Caco-2 (cell line): ENCODE data around the gene PHGDH. TPM values are rescaled to one million over a fixed set of nuclear protein-coding genes. Genes with fewer than 3 reads are reported as not detected.

Experiments
- BruUV-seq: library from RNA; stranded (reverse); fragments of 400-500 nt; replicated peaks from 2 replicates; lab custom pipeline; 2021; lab: Mats Ljungman, UMichigan
- CTCF ChIA-PET: fragments of 300-600 bp; sonication (Branson Sonifier 250); formaldehyde crosslinking; loops from one replicate; lab custom pipeline; 2022; ENCODE audit warnings: antibody characterized with exemption; lab: Charles Lee
- POLR2A ChIA-PET: fragments of 300-600 bp; sonication (Branson Sonifier 250); formaldehyde crosslinking; loops from one replicate; lab custom pipeline; 2022; ENCODE audit warnings: antibody characterized with exemption; lab: Charles Lee
- DNase-seq, 2 experiments: peaks; one replicate each; pipeline versions ENCODE4 v3.0.0 to v3.0.0-alpha.2; 2020 to 2022
- H3K27me3 ChIP-seq: replicated peaks from 2 replicates; pipeline ENCODE4 v1.6.0; 2011; ENCODE audit warnings: low read length; ENCODE audit not compliant: control insufficient read depth, insufficient read depth
- H3K36me3 ChIP-seq: 2 replicates; pipeline ENCODE4 v1.5.1; 2011; ENCODE audit warnings: low read length; ENCODE audit not compliant: control insufficient read depth, insufficient read depth
- H3K4me1 ChIP-seq: fragments of 250-450 bp; sonication (Bioruptor Pico); 2 replicates; pipeline ENCODE4 v1.5.1; 2020; ENCODE audit warnings: mild to moderate bottlenecking
- H3K4me3 ChIP-seq: 2 replicates; pipeline ENCODE4 v1.5.1; 2011; ENCODE audit warnings: low read depth, mild to moderate bottlenecking, control low read depth, low read length
- H3K9me3 ChIP-seq: fragments of 250-450 bp; sonication (Bioruptor Pico); 2 replicates; pipeline ENCODE4 v1.5.1; 2020; ENCODE audit warnings: mild to moderate bottlenecking, moderate library complexity
- H3K27ac Mint-ChIP-seq: one replicate; pipeline ENCODE4 v1.8.0; 2022; ENCODE audit warnings: mixed read lengths; ENCODE audit not compliant: unreplicated experiment
- H3K27me3 Mint-ChIP-seq: one replicate; pipeline ENCODE4 v1.8.0; 2022; ENCODE audit warnings: mixed read lengths; ENCODE audit not compliant: insufficient read depth, unreplicated experiment
- H3K36me3 Mint-ChIP-seq: one replicate; pipeline ENCODE4 v1.8.0; 2022; ENCODE audit warnings: mild to moderate bottlenecking, mixed read lengths; ENCODE audit not compliant: insufficient read depth, unreplicated experiment
- H3K4me1 Mint-ChIP-seq: one replicate; pipeline ENCODE4 v1.8.0; 2022; ENCODE audit warnings: low read depth, mixed read lengths; ENCODE audit not compliant: unreplicated experiment
- H3K4me3 Mint-ChIP-seq: one replicate; pipeline ENCODE4 v1.8.0; 2022; ENCODE audit warnings: mild to moderate bottlenecking, moderate library complexity, mixed read lengths; ENCODE audit not compliant: unreplicated experiment
- H3K9me3 Mint-ChIP-seq: one replicate; pipeline ENCODE4 v1.8.0; 2022; ENCODE audit warnings: mixed read lengths; ENCODE audit not compliant: unreplicated experiment
- CTCF ChIP-seq, 2 experiments: fragments of 200-600 bp in 1 of 2; IDR thresholded peaks; 1 replicate in 1 of 2; 2 replicates in 1 of 2; pipeline versions ENCODE4 v1.5.1 to v1.8.0; 2011 to 2022; ENCODE audit warnings: antibody characterized with exemption in 1 of 2, control low read depth in 1 of 2, inconsistent platforms in 1 of 2, low read depth in 1 of 2, low read length in 1 of 2, mild to moderate bottlenecking in 1 of 2, moderate library complexity in 1 of 2; ENCODE audit not compliant: insufficient read depth in 1 of 2, severe bottlenecking in 1 of 2, unreplicated experiment in 1 of 2
- intact Hi-C: fragments of 100-400 bp; cut with micrococcal nuclease; formaldehyde crosslinking; loops from one replicate; pipeline ENCODE4 v1.10.0; 2022; ENCODE audit not compliant: unreplicated experiment
- total RNA-seq: library from RNA; stranded (reverse); gene quantifications from 2 replicates; pipeline ENCODE4 v1.2.3, GENCODE V29; 2022

PHGDH gene
- total RNA-seq, 1 experiment from 2014 or later: 410 TPM

- H3K27me3 ChIP-seq: no peaks in the 10 kb centered on the region
- intact Hi-C loops: loop anchor here (1.0 kb wide), 1 partner anchor 24 kb away; no protein-coding TSS in a partner anchor
- H3K9me3 Mint-ChIP-seq: no peaks in the 10 kb centered on the region
- no TSS peak for BruUV-seq
- no peaks in the 10 kb centered on the region for H3K9me3 ChIP-seq
- no peak overlapping the region for H3K4me3 Mint-ChIP-seq
- no peaks in the 10 kb centered on the region for H3K27me3 Mint-ChIP-seq
- H3K36me3 Mint-ChIP-seq: peaks cover 8% of the 10 kb centered on the region
- CTCF ChIA-PET: interaction anchor here (1.3 kb wide), 1 partner anchor 27 kb away, joined by 3 read pairs; no protein-coding TSS in a partner anchor
- no peak for TF ChIP-seq CTCF (IDR thresholded peaks at IDR 0.05; ENCODE audit: insufficient read depth in 1 of 2, low read depth in 1 of 2, low read length in 1 of 2, severe bottlenecking in 1 of 2, unreplicated experiment in 1 of 2)
- H3K36me3 ChIP-seq: no peaks in the 10 kb centered on the region
- no peak overlapping the region for H3K27ac Mint-ChIP-seq
- no peak for DNase-seq
- H3K4me1 Mint-ChIP-seq: peaks cover 27% of the 10 kb centered on the region
- H3K4me3 ChIP-seq: no peak overlapping the region
- peaks cover 89% of the 10 kb centered on the region for H3K4me1 ChIP-seq
- POLR2A ChIA-PET: no interaction called here
Measured at GRCh38 chr1:119771770-119772169, 60.0 kb downstream of the PHGDH start.

- H3K36me3 ChIP-seq: no peaks in the 10 kb centered on the region
- BruUV-seq: no TSS peak
- no peak overlapping the region for H3K4me3 Mint-ChIP-seq
- intact Hi-C loops: no loop called here
- H3K9me3 ChIP-seq: no peaks in the 10 kb centered on the region
- H3K27ac Mint-ChIP-seq: no peak overlapping the region
- CTCF ChIA-PET: interaction anchor here (1.3 kb wide), 1 partner anchor 27 kb away, joined by 3 read pairs; no protein-coding TSS in a partner anchor
- peaks cover 3% of the 10 kb centered on the region for H3K36me3 Mint-ChIP-seq
- H3K9me3 Mint-ChIP-seq: no peaks in the 10 kb centered on the region
- peaks cover 84% of the 10 kb centered on the region for H3K4me1 ChIP-seq
- H3K4me3 ChIP-seq: no peak overlapping the region
- peaks cover 22% of the 10 kb centered on the region for H3K4me1 Mint-ChIP-seq
- no peak for DNase-seq
- TF ChIP-seq CTCF (IDR thresholded peaks at IDR 0.05; ENCODE audit: insufficient read depth in 1 of 2, low read depth in 1 of 2, low read length in 1 of 2, severe bottlenecking in 1 of 2, unreplicated experiment in 1 of 2): no peak
- H3K27me3 ChIP-seq: no peaks in the 10 kb centered on the region
- POLR2A ChIA-PET: no interaction called here
- no peaks in the 10 kb centered on the region for H3K27me3 Mint-ChIP-seq
Measured at GRCh38 chr1:119772298-119772697, 60.6 kb downstream of the PHGDH start.

- Mint-ChIP-seq H3K36me3 (no peaks in the 10 kb centered on the region), H3K9me3 (no peaks in the 10 kb centered on the region), H3K27ac (no peak overlapping the region), H3K27me3 (no peaks in the 10 kb centered on the region), H3K4me1 (peaks cover 19% of the 10 kb centered on the region), H3K4me3 (no peak overlapping the region)
- TF ChIP-seq CTCF (IDR thresholded peaks at IDR 0.05; ENCODE audit: insufficient read depth in 1 of 2, low read depth in 1 of 2, low read length in 1 of 2, severe bottlenecking in 1 of 2, unreplicated experiment in 1 of 2): no peak
- ChIA-PET POLR2A (interaction anchor here (0.6 kb wide), 1 partner anchor 35 kb away, joined by 4 read pairs; no protein-coding TSS in a partner anchor), CTCF (no interaction called here)
- Histone ChIP-seq H3K4me3 (no peak overlapping the region), H3K9me3 (no peaks in the 10 kb centered on the region), H3K4me1 (peaks cover 70% of the 10 kb centered on the region), H3K27me3 (no peaks in the 10 kb centered on the region), H3K36me3 (no peaks in the 10 kb centered on the region)
- DNase-seq: no peak
- intact Hi-C loops: loop anchor here (1.0 kb wide), 2 partner anchors 7 to 17 kb away; no protein-coding TSS in a partner anchor
- BruUV-seq: no TSS peak
Measured at GRCh38 chr1:119773711-119774241, 62.0 kb downstream of the PHGDH start.
